Skeletal muscle cell (primary cell): ENCODE results near the gene COL1A2.

Experiments
- DNase-seq: peaks from one replicate; pipeline ENCODE4 v3.0.0-alpha.2; 2010; ENCODE audit warnings: low read depth
- H3K4me3 ChIP-seq: 2 replicates; pipeline ENCODE4 v1.5.1; 2011; ENCODE audit warnings: low read depth, mild to moderate bottlenecking, control low read depth, low read length, moderate library complexity

COL1A2 gene

GRCh38 chr7:94394437-94395140, at the start of gene COL1A2:
TSS of gene COL1A2 (plus strand) at chr7:94394895. CDS start at chr7:94395032, 137 bp downstream.
- peak within 1 kb of the TSS; percentile 68 for H3K4me3 ChIP-seq
- peak; percentile 97 for DNase-seq

GRCh38 chr7:94345907-94346306, 48.8 kb upstream of the COL1A2 start:
- no peak for DNase-seq
- H3K4me3 ChIP-seq = no peak overlapping the region

- DNase-seq = peak; percentile 83
- peak overlapping the region; percentile 14 for H3K4me3 ChIP-seq
Observed at GRCh38 chr7:94348142-94348541, 46.6 kb upstream of the COL1A2 start.

GRCh38 chr7:94350734-94351133, 44.0 kb upstream of the COL1A2 start:
- H3K4me3 ChIP-seq = no peak overlapping the region
- no peak for DNase-seq

GRCh38 chr7:94351703-94352102, 43.0 kb upstream of the COL1A2 start:
- DNase-seq = no peak
- H3K4me3 ChIP-seq = no peak overlapping the region

- no peak overlapping the region for H3K4me3 ChIP-seq
- DNase-seq = no peak
Observed at GRCh38 chr7:94352887-94353286, 41.8 kb upstream of the COL1A2 start.

GRCh38 chr7:94354953-94355352, 39.7 kb upstream of the COL1A2 start:
- DNase-seq = no peak

GRCh38 chr7:94355454-94355853, 39.2 kb upstream of the COL1A2 start:
- H3K4me3 ChIP-seq = no peak overlapping the region

More at GRCh38 chr7:94354953-94355352, 39.7 kb upstream of the COL1A2 start:
- no peak overlapping the region for H3K4me3 ChIP-seq

GRCh38 chr7:94357076-94357475, 37.6 kb upstream of the COL1A2 start:
- no peak overlapping the region for H3K4me3 ChIP-seq
- no peak for DNase-seq

More at GRCh38 chr7:94355454-94355853, 39.2 kb upstream of the COL1A2 start:
- DNase-seq = no peak

GRCh38 chr7:94360926-94361325, 33.8 kb upstream of the COL1A2 start:
- H3K4me3 ChIP-seq = no peak overlapping the region
- no peak for DNase-seq

- H3K4me3 ChIP-seq = no peak overlapping the region
- no peak for DNase-seq
Observed at GRCh38 chr7:94362276-94362675, 32.4 kb upstream of the COL1A2 start.

GRCh38 chr7:94364816-94365215, 29.9 kb upstream of the COL1A2 start:
- H3K4me3 ChIP-seq = no peak overlapping the region
- no peak for DNase-seq

GRCh38 chr7:94366163-94366562, 28.5 kb upstream of the COL1A2 start:
- no peak for DNase-seq
- no peak overlapping the region for H3K4me3 ChIP-seq

GRCh38 chr7:94366832-94367231, 27.9 kb upstream of the COL1A2 start:
- no peak for DNase-seq
- no peak overlapping the region for H3K4me3 ChIP-seq

- peak overlapping the region; percentile 22 for H3K4me3 ChIP-seq
- no peak for DNase-seq
Observed at GRCh38 chr7:94367949-94368348, 26.7 kb upstream of the COL1A2 start.

- peak; percentile 94 for DNase-seq
- H3K4me3 ChIP-seq = peak overlapping the region; percentile 22
Observed at GRCh38 chr7:94368371-94368791, 26.3 kb upstream of the COL1A2 start.

GRCh38 chr7:94374231-94374630, 20.5 kb upstream of the COL1A2 start:
- DNase-seq = peak; percentile 86
- H3K4me3 ChIP-seq = peak overlapping the region; percentile 41

GRCh38 chr7:94374721-94375566, 19.8 kb upstream of the COL1A2 start:
- DNase-seq = peak; percentile 94
- H3K4me3 ChIP-seq = peak overlapping the region; percentile 41

- DNase-seq = peak; percentile 93
- peak overlapping the region; percentile 41 for H3K4me3 ChIP-seq
Observed at GRCh38 chr7:94375691-94376090, 19.0 kb upstream of the COL1A2 start.

- DNase-seq = no peak
- peak overlapping the region; percentile 2 for H3K4me3 ChIP-seq
Observed at GRCh38 chr7:94376281-94376680, 18.4 kb upstream of the COL1A2 start.

GRCh38 chr7:94378356-94378755, 16.3 kb upstream of the COL1A2 start:
- no peak overlapping the region for H3K4me3 ChIP-seq
- DNase-seq = no peak
